ENCODE measurements around the gene KAZN.

DNA sequence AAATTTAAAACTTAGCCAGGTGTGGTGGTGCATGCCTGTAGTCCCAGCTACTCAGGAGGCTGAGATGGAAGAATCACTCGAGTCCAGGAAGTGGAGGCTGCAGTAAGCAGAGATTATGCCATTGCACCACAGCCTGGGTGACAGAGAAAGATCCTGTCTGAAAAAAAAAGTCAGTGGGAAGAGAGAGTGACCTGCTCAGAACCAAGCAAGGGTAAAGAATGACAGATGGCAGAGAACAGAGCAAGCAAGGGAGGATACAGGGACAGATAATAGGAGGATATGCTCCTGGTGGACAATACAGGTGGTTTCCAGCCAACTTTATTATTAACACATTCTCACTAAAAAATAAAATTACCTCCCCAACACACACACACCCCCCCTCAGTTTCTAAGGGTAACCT, 550.5 kb downstream of the KAZN start:
- no peak for TF ChIP-seq EZH2 (IDR thresholded peaks at IDR 0.05; ENCODE audit: borderline replicate concordance, low read length)
- TF ChIP-seq, protein P1, sequence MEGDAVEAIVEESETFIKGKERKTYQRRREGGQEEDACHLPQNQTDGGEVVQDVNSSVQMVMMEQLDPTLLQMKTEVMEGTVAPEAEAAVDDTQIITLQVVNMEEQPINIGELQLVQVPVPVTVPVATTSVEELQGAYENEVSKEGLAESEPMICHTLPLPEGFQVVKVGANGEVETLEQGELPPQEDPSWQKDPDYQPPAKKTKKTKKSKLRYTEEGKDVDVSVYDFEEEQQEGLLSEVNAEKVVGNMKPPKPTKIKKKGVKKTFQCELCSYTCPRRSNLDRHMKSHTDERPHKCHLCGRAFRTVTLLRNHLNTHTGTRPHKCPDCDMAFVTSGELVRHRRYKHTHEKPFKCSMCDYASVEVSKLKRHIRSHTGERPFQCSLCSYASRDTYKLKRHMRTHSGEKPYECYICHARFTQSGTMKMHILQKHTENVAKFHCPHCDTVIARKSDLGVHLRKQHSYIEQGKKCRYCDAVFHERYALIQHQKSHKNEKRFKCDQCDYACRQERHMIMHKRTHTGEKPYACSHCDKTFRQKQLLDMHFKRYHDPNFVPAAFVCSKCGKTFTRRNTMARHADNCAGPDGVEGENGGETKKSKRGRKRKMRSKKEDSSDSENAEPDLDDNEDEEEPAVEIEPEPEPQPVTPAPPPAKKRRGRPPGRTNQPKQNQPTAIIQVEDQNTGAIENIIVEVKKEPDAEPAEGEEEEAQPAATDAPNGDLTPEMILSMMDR (IDR thresholded peaks at IDR 0.05; ENCODE audit: low read length), result no peak
